ENCODE measurements around the gene MSI2. TPM values are rescaled to one million over a fixed set of nuclear protein-coding genes. Genes with fewer than 3 reads are reported as not detected.

Gene MSI2
- total RNA-seq, 1 donor from 2014 or later, result 67.9 TPM

- no peak for FAIRE-seq
- Mint-ChIP-seq H3K9me3 (ENCODE audit: unreplicated experiment) (no peaks in the 10 kb centered on the region), H3K4me1 (ENCODE audit: low read depth, unreplicated experiment) (peaks cover 20% of the 10 kb centered on the region)
Measured at GRCh38 chr17:57624386-57624785, 368.1 kb downstream of the MSI2 start.

GRCh38 chr17:57625511-57625910 lies 369.2 kb downstream of the MSI2 start:
- no peaks in the 10 kb centered on the region for H3K9me3 Mint-ChIP-seq (ENCODE audit: unreplicated experiment)
- no peak overlapping the region for H3K4me3 Mint-ChIP-seq (ENCODE audit: unreplicated experiment)
- Histone ChIP-seq H3K36me3 (ENCODE audit: insufficient read depth, low read length) (no peaks in the 10 kb centered on the region), H3K9me3 (ENCODE audit: insufficient read depth, low read depth, low read length) (no peaks in the 10 kb centered on the region), H3K9ac (ENCODE audit: low read length) (no peak overlapping the region), H3K27me3 (ENCODE audit: insufficient read depth, low read length) (no peaks in the 10 kb centered on the region), H2AFZ (ENCODE audit: low read depth, low read length) (no peak overlapping the region), H3K4me3 (ENCODE audit: insufficient read depth, low read depth, low read length) (no peak overlapping the region), H3K27ac (ENCODE audit: low read depth, low read length) (no peak overlapping the region), H3K4me2 (ENCODE audit: low read length) (no peak overlapping the region), H3K4me1 (ENCODE audit: insufficient read depth, low read length) (peaks cover 18% of the 10 kb centered on the region), H4K20me1 (ENCODE audit: insufficient read depth, low read length) (no peaks in the 10 kb centered on the region), H3K79me2 (ENCODE audit: insufficient read depth, low read length) (no peaks in the 10 kb centered on the region)
- FAIRE-seq (no peak), DNase-seq (ENCODE audit: low read depth) (no peak)
- H3K27me3 Mint-ChIP-seq (ENCODE audit: low read depth, unreplicated experiment), result no peaks in the 10 kb centered on the region
- H3K27ac Mint-ChIP-seq (ENCODE audit: unreplicated experiment), result no peak overlapping the region
- H3K4me1 Mint-ChIP-seq (ENCODE audit: low read depth, unreplicated experiment), result peaks cover 19% of the 10 kb centered on the region
- peaks cover 24% of the 10 kb centered on the region for H3K36me3 Mint-ChIP-seq (ENCODE audit: low read depth, unreplicated experiment)
- no peak for TF ChIP-seq EZH2 (IDR thresholded peaks at IDR 0.05; ENCODE audit: insufficient read depth, low read length)
- TF ChIP-seq CTCF (IDR thresholded peaks at IDR 0.05; ENCODE audit: insufficient read depth, low read depth, low read length), result no peak

More at GRCh38 chr17:57624386-57624785, 368.1 kb downstream of the MSI2 start:
- Histone ChIP-seq H3K4me1 (ENCODE audit: insufficient read depth, low read length) (peaks cover 25% of the 10 kb centered on the region), H3K36me3 (ENCODE audit: insufficient read depth, low read length) (no peaks in the 10 kb centered on the region), H3K4me2 (ENCODE audit: low read length) (no peak overlapping the region), H2AFZ (ENCODE audit: low read depth, low read length) (no peak overlapping the region), H3K4me3 (ENCODE audit: insufficient read depth, low read depth, low read length) (no peak overlapping the region), H3K27ac (ENCODE audit: low read depth, low read length) (no peak overlapping the region), H3K79me2 (ENCODE audit: insufficient read depth, low read length) (no peaks in the 10 kb centered on the region), H3K27me3 (ENCODE audit: insufficient read depth, low read length) (no peaks in the 10 kb centered on the region), H4K20me1 (ENCODE audit: insufficient read depth, low read length) (no peaks in the 10 kb centered on the region), H3K9me3 (ENCODE audit: insufficient read depth, low read depth, low read length) (no peaks in the 10 kb centered on the region), H3K9ac (ENCODE audit: low read length) (no peak overlapping the region)
- no peaks in the 10 kb centered on the region for H3K27me3 Mint-ChIP-seq (ENCODE audit: low read depth, unreplicated experiment)
- no peak for TF ChIP-seq EZH2 (IDR thresholded peaks at IDR 0.05; ENCODE audit: insufficient read depth, low read length)
- TF ChIP-seq CTCF (IDR thresholded peaks at IDR 0.05; ENCODE audit: insufficient read depth, low read depth, low read length), result no peak
- no peak for DNase-seq (ENCODE audit: low read depth)
- no peak overlapping the region for H3K27ac Mint-ChIP-seq (ENCODE audit: unreplicated experiment)
- H3K36me3 Mint-ChIP-seq (ENCODE audit: low read depth, unreplicated experiment), result peaks cover 23% of the 10 kb centered on the region
- no peak overlapping the region for H3K4me3 Mint-ChIP-seq (ENCODE audit: unreplicated experiment)

- H3K4me3 ChIP-seq (ENCODE audit: insufficient read depth, low read depth, low read length), result no peak overlapping the region
- Mint-ChIP-seq H3K27ac (ENCODE audit: unreplicated experiment) (no peak overlapping the region), H3K36me3 (ENCODE audit: low read depth, unreplicated experiment) (peaks cover 26% of the 10 kb centered on the region), H3K4me1 (ENCODE audit: low read depth, unreplicated experiment) (peaks cover 19% of the 10 kb centered on the region), H3K4me3 (ENCODE audit: unreplicated experiment) (no peak overlapping the region), H3K9me3 (ENCODE audit: unreplicated experiment) (no peaks in the 10 kb centered on the region), H3K27me3 (ENCODE audit: low read depth, unreplicated experiment) (no peaks in the 10 kb centered on the region)
- H4K20me1 ChIP-seq (ENCODE audit: insufficient read depth, low read length), result no peaks in the 10 kb centered on the region
- DNase-seq (ENCODE audit: low read depth), result no peak
- H3K4me2 ChIP-seq (ENCODE audit: low read length), result no peak overlapping the region
- peaks cover 18% of the 10 kb centered on the region for H3K4me1 ChIP-seq (ENCODE audit: insufficient read depth, low read length)
- no peak for TF ChIP-seq EZH2 (IDR thresholded peaks at IDR 0.05; ENCODE audit: insufficient read depth, low read length)
- no peak for TF ChIP-seq CTCF (IDR thresholded peaks at IDR 0.05; ENCODE audit: insufficient read depth, low read depth, low read length)
- FAIRE-seq, result no peak
- no peak overlapping the region for H3K9ac ChIP-seq (ENCODE audit: low read length)
- H3K27me3 ChIP-seq (ENCODE audit: insufficient read depth, low read length), result no peaks in the 10 kb centered on the region
- no peaks in the 10 kb centered on the region for H3K36me3 ChIP-seq (ENCODE audit: insufficient read depth, low read length)
- no peaks in the 10 kb centered on the region for H3K9me3 ChIP-seq (ENCODE audit: insufficient read depth, low read depth, low read length)
- H3K27ac ChIP-seq (ENCODE audit: low read depth, low read length), result no peak overlapping the region
- H3K79me2 ChIP-seq (ENCODE audit: insufficient read depth, low read length), result no peaks in the 10 kb centered on the region
- no peak overlapping the region for H2AFZ ChIP-seq (ENCODE audit: low read depth, low read length)
Measured at GRCh38 chr17:57625957-57626356, 369.6 kb downstream of the MSI2 start.
